Neutrophil (primary cell): ENCODE data around the gene AOPEP.

Experiments
- H3K27ac ChIP-seq: fragments of 200-600 bp; sonication (generic); 2 replicates; pipeline ENCODE4 v1.5.1; 2016; ENCODE audit warnings: mild to moderate bottlenecking, moderate library complexity
- H3K27me3 ChIP-seq: fragments of 200-600 bp; sonication (generic); 2 replicates; pipeline ENCODE4 v1.6.0; 2016; ENCODE audit warnings: mild to moderate bottlenecking
- H3K36me3 ChIP-seq: fragments of 200-600 bp; sonication (generic); 2 replicates; pipeline ENCODE4 v1.5.1; 2017
- H3K4me1 ChIP-seq, 2 experiments: fragments of 200-600 bp in 1 of 2; sonication (generic) in 1 of 2; 1 replicate in 1 of 2; 2 replicates in 1 of 2; pipeline versions ENCODE4 v1.5.1 to v1.6.1; 2013 to 2016; ENCODE audit warnings: low read depth in 1 of 2, low read length in 1 of 2, mild to moderate bottlenecking in 1 of 2, moderate library complexity in 1 of 2; ENCODE audit not compliant: control insufficient read depth in 1 of 2, insufficient read depth in 1 of 2
- H3K4me3 ChIP-seq, 2 experiments: fragments of 200-600 bp in 1 of 2; sonication (generic) in 1 of 2; 1 replicate in 1 of 2; 2 replicates in 1 of 2; pipeline ENCODE4 v1.5.1; 2013 to 2016; ENCODE audit warnings: low read depth in 1 of 2, low read length in 1 of 2, mild to moderate bottlenecking in 1 of 2, moderate library complexity in 1 of 2
- H3K9me3 ChIP-seq: fragments of 200-600 bp; sonication (generic); 2 replicates; pipeline ENCODE4 v1.5.1; 2016
- TF ChIP-seq, protein P1 (sequence below): fragments of 200-600 bp; sonication (generic); IDR thresholded peaks from 2 replicates; pipeline ENCODE4 v1.5.1; 2016; ENCODE audit warnings: antibody characterized with exemption

AOPEP gene

DNA sequence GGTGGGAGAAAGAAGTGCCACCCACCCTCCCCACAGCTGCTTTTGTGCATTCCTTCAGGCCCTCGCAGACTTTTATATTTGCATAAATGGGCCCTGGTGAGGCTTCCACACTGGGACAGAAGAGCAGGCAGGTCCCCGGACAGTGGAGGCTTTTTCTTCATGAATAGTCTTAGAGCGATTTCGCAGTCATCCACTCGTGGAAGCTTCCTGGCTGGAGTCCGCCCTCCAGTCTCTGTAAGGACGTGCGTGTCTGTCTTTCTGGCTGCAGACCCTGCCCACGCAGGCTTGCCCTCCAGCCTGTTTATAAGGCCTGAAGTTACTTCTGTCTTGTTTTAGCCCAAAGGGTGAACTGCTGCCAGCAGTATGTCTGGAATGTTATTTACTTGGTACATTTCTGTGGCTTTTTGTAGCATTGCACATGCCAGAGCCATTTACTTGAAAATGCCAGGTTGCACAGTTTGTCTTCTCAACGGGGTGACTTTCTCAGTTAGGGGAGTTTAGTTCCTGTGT lies 195.7 kb downstream of the AOPEP start:
- H3K4me3 ChIP-seq, result no peak overlapping the region
- TF ChIP-seq, protein P1, sequence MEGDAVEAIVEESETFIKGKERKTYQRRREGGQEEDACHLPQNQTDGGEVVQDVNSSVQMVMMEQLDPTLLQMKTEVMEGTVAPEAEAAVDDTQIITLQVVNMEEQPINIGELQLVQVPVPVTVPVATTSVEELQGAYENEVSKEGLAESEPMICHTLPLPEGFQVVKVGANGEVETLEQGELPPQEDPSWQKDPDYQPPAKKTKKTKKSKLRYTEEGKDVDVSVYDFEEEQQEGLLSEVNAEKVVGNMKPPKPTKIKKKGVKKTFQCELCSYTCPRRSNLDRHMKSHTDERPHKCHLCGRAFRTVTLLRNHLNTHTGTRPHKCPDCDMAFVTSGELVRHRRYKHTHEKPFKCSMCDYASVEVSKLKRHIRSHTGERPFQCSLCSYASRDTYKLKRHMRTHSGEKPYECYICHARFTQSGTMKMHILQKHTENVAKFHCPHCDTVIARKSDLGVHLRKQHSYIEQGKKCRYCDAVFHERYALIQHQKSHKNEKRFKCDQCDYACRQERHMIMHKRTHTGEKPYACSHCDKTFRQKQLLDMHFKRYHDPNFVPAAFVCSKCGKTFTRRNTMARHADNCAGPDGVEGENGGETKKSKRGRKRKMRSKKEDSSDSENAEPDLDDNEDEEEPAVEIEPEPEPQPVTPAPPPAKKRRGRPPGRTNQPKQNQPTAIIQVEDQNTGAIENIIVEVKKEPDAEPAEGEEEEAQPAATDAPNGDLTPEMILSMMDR, result no peak
- H3K27ac ChIP-seq, result peak overlapping the region; percentile 17
- no peaks in the 10 kb centered on the region for H3K9me3 ChIP-seq
- peaks cover 4 to 11% of the 10 kb centered on the region in 2 experiments for H3K4me1 ChIP-seq
- no peaks in the 10 kb centered on the region for H3K36me3 ChIP-seq
- no peaks in the 10 kb centered on the region for H3K27me3 ChIP-seq

DNA sequence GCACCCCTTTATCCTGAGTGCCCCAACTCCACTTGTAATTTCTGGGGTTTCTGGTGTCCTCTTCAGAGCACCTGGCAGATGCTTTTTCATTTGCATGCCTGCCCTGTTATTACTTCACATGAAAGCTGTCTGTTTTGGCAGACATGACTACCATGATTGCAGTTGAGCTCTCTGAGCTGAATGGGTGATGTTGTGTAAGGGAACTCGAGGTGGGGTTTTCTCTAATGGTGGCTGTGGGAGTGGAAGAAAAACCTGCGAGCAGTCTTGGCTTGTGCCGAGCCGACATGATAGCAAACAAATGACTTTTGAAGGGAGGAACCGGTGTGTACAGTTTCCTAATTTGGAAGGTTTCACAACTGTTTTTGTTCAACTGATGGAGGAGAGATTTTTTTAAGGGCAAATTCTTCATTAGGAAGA lies 196.2 kb downstream of the AOPEP start:
- peak overlapping the region; percentile 17 for H3K27ac ChIP-seq
- peaks cover 4 to 11% of the 10 kb centered on the region in 2 experiments for H3K4me1 ChIP-seq
- H3K4me3 ChIP-seq, result no peak overlapping the region
- H3K27me3 ChIP-seq, result no peaks in the 10 kb centered on the region
- H3K9me3 ChIP-seq, result no peaks in the 10 kb centered on the region
- TF ChIP-seq, protein P1, result no peak
- H3K36me3 ChIP-seq, result no peaks in the 10 kb centered on the region

DNA sequence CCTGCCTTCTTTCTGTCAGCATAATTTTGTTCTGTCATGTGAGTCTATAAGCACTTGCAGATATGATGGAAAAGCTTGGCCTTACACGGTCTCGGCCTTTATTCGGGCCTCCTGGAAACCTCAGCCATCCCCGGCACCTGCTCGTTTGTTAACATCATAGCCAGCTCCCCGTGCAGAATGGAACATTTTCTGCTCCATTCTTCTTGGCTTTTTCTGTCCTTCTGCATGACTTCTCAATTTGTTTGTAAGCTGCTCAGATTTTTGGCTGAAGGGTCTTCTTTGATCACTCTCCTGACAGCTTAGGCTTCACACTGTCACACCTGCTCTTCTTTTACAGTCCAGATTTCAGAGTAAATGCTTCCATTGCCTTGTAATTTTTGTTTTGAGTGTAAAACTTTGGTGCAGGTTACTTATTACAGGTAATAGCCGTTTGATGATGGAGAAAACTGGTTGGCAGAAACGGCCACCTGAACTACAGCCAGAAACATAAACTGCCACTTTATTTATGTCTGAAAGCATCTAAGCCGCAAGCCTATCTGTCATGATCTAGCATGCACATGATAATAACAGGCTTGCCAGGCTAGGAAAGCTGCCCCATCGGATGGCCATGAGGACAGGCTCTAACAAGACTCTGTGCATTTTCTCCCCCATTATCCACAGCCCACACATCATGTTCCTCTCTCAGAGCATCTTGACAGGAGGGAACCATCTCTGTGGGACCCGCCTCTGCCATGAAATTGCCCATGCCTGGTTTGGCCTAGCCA lies 197.0 kb downstream of the AOPEP start:
- Histone ChIP-seq H3K27ac (no peak overlapping the region), H3K27me3 (no peaks in the 10 kb centered on the region), H3K4me1 (peaks cover 4 to 11% of the 10 kb centered on the region in 2 experiments), H3K36me3 (no peaks in the 10 kb centered on the region), H3K4me3 (no peak overlapping the region), H3K9me3 (no peaks in the 10 kb centered on the region)
- TF ChIP-seq, protein P1, result no peak

DNA sequence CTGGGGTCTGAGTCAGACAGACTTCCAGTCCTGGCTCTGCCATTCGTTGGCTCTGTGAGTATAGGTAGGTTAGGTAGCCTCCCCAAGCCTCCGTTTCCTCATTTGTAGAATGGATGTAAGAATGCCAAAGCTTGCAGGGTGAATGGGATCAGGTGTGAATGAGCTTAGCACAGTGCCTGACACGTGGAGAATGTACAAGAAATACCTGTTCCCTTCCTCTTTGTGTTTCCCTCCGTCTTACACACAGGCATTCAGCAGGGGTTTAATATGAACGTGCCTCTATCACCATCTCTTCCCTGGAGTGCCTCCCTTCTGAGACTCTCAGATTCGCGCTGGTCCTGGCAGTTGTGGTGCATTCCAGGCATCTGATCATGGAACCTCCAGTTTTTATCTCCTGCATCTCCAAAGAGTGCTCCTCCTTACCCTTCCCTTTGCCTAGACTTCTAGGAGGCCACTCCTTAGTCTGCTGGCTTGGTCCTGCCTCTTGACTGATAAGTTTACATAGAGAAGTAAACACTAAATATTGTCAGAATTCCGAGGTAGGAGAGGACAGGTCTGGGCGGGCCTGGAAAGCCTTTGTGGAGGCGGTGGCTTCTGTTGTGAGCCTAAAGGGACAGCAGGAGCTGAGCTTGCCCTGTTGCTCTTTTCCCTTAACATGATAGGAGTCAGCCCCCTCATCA lies 199.4 kb downstream of the AOPEP start:
- H3K36me3 ChIP-seq, result no peaks in the 10 kb centered on the region
- no peak overlapping the region for H3K27ac ChIP-seq
- peaks cover 4 to 11% of the 10 kb centered on the region in 2 experiments for H3K4me1 ChIP-seq
- TF ChIP-seq, protein P1, result no peak
- H3K9me3 ChIP-seq, result no peaks in the 10 kb centered on the region
- H3K27me3 ChIP-seq, result no peaks in the 10 kb centered on the region
- no peak overlapping the region for H3K4me3 ChIP-seq

DNA sequence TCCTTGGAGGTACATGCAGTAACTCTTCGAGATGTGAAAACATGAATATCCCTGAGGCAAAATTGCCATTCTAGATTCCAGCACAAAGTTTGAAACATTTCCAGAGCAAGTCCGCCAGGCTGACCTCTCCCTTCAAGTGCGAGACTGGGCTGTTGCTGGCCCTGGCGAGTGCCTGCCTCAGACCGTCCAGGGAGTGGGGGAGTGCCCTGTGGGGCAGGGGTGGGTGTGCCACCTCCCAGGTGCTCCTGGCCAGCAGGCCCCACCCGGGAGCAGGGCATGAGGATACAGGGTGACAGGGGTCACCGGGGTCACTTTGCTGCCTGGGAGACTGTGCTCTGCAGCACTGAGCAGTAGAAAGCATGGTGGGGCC lies 199.9 kb downstream of the AOPEP start:
- peaks cover 4 to 11% of the 10 kb centered on the region in 2 experiments for H3K4me1 ChIP-seq
- TF ChIP-seq, protein P1, result no peak

More for the DNA sequence above, 199.9 kb downstream of the AOPEP start:
- H3K9me3 ChIP-seq, result no peaks in the 10 kb centered on the region
- no peaks in the 10 kb centered on the region for H3K27me3 ChIP-seq
- H3K36me3 ChIP-seq, result no peaks in the 10 kb centered on the region
- no peak overlapping the region for H3K4me3 ChIP-seq
- no peak overlapping the region for H3K27ac ChIP-seq
